SK-N-SH treated with all-trans-retinoic acid at 6 μM for 48 hours (cell line): Measurements from ENCODE around the gene C4orf36.
A peak's percentile ranks its signal among the peaks of the same experiment; 100 is the strongest.

Experiments used
- ATAC-seq: fragments of 200-7000 bp; cut with Tn5 transposase; 3 replicates; pipeline ENCODE4 v1.9.1; 2020; ENCODE audit warnings: mild to moderate bottlenecking, moderate library complexity
- ARNTL ChIP-seq: fragments of 450-650 bp; formaldehyde crosslinking; IDR thresholded peaks from 2 replicates; pipeline ENCODE4 v1.5.0; 2020; ENCODE audit warnings: low read depth, mild to moderate bottlenecking, moderate library complexity, borderline replicate concordance
- BACH2 ChIP-seq: fragments of 250-450 bp; sonication (Bioruptor Pico); IDR thresholded peaks from 2 replicates; pipeline ENCODE4 v1.9.0; 2021; ENCODE audit warnings: mild to moderate bottlenecking, borderline replicate concordance
- CREB5 ChIP-seq: fragments of 250-450 bp; sonication (Bioruptor Pico); IDR thresholded peaks from 2 replicates; pipeline ENCODE4 v1.5.1; 2020; ENCODE audit warnings: low read depth, mild to moderate bottlenecking, moderate library complexity
- CSDC2 ChIP-seq: fragments of 250-450 bp; sonication (Bioruptor Pico); IDR thresholded peaks from 2 replicates; pipeline ENCODE4 v1.5.0; 2020; ENCODE audit warnings: mild to moderate bottlenecking, moderate library complexity
- CSRNP3 ChIP-seq: fragments of 250-450 bp; sonication (Bioruptor Pico); IDR thresholded peaks from 2 replicates; pipeline ENCODE4 v1.5.1; 2021; ENCODE audit warnings: mild to moderate bottlenecking, moderate library complexity
- ESRRG ChIP-seq: fragments of 250-450 bp; sonication (Bioruptor Pico); IDR thresholded peaks from 2 replicates; pipeline ENCODE4 v1.6.1; 2021; ENCODE audit warnings: mild to moderate bottlenecking
- GLIS3 ChIP-seq: fragments of 250-450 bp; sonication (Bioruptor Pico); IDR thresholded peaks from 2 replicates; pipeline ENCODE4 v1.5.0; 2020; ENCODE audit warnings: mild to moderate bottlenecking, moderate library complexity
- OSR1 ChIP-seq: fragments of 250-450 bp; sonication (Bioruptor Pico); IDR thresholded peaks from 2 replicates; pipeline ENCODE4 v1.8.0; 2022; ENCODE audit warnings: moderate library complexity, mild to moderate bottlenecking, inconsistent platforms
- PATZ1 ChIP-seq: fragments of 250-450 bp; sonication (Bioruptor Pico); IDR thresholded peaks from 2 replicates; pipeline ENCODE4 v1.8.0; 2020; ENCODE audit warnings: mild to moderate bottlenecking, moderate library complexity, borderline replicate concordance
- POU6F1 ChIP-seq: fragments of 250-450 bp; sonication (Bioruptor Pico); IDR thresholded peaks from 2 replicates; pipeline ENCODE4 v1.8.0; 2021; ENCODE audit warnings: low read depth, mild to moderate bottlenecking, moderate library complexity, borderline replicate concordance
- PPARA ChIP-seq: fragments of 250-450 bp; sonication (Bioruptor Pico); IDR thresholded peaks from 2 replicates; pipeline ENCODE4 v1.5.0; 2020; ENCODE audit warnings: mild to moderate bottlenecking, borderline replicate concordance
- RARB ChIP-seq: fragments of 250-450 bp; sonication (Bioruptor Pico); IDR thresholded peaks from 2 replicates; pipeline ENCODE4 v1.8.0; 2021; ENCODE audit warnings: mild to moderate bottlenecking, moderate library complexity
- SNAI2 ChIP-seq: fragments of 250-450 bp; sonication (Bioruptor Pico); IDR thresholded peaks from 2 replicates; pipeline ENCODE4 v1.5.0; 2020; ENCODE audit warnings: mild to moderate bottlenecking, moderate library complexity
- TCF4 ChIP-seq: fragments of 250-450 bp; sonication (Bioruptor Pico); IDR thresholded peaks from 2 replicates; pipeline ENCODE4 v1.8.0; 2021; ENCODE audit warnings: mild to moderate bottlenecking, moderate library complexity, borderline replicate concordance
- TOX ChIP-seq: fragments of 250-450 bp; sonication (Bioruptor Pico); IDR thresholded peaks from 2 replicates; pipeline ENCODE4 v1.8.0; 2021; ENCODE audit warnings: mild to moderate bottlenecking, moderate library complexity, borderline replicate concordance
- TSHZ2 ChIP-seq: fragments of 250-450 bp; sonication (Bioruptor Pico); IDR thresholded peaks from 2 replicates; pipeline ENCODE4 v1.5.0; 2020; ENCODE audit warnings: mild to moderate bottlenecking, moderate library complexity
- ZC3H10 ChIP-seq: fragments of 250-450 bp; sonication (Bioruptor Pico); IDR thresholded peaks from 2 replicates; pipeline ENCODE4 v1.5.1; 2021; ENCODE audit warnings: mild to moderate bottlenecking, moderate library complexity
- ZFP3 ChIP-seq: fragments of 250-450 bp; sonication (Bioruptor Pico); IDR thresholded peaks from 2 replicates; pipeline ENCODE4 v1.5.0; 2020; ENCODE audit warnings: mild to moderate bottlenecking, moderate library complexity
- ZFP30 ChIP-seq: fragments of 450-650 bp; formaldehyde crosslinking; IDR thresholded peaks from 2 replicates; pipeline ENCODE4 v1.5.0; 2022; ENCODE audit warnings: mild to moderate bottlenecking, moderate library complexity
- ZNF70 ChIP-seq: fragments of 450-650 bp; formaldehyde crosslinking; IDR thresholded peaks from 2 replicates; pipeline ENCODE4 v1.5.0; 2020; ENCODE audit warnings: mild to moderate bottlenecking, moderate library complexity
- ZNF8 ChIP-seq: fragments of 450-650 bp; formaldehyde crosslinking; IDR thresholded peaks from 2 replicates; pipeline ENCODE4 v1.5.0; 2020; ENCODE audit warnings: mild to moderate bottlenecking, moderate library complexity

Gene C4orf36

GRCh38 chr4:86891762-86892635 is at the start of gene C4orf36:
Gene C4orf36 (minus strand): TSS chr4:86892422. CDS start chr4:86891520, 902 bp downstream.
- TF ChIP-seq ZC3H10 (CRISPR knock-in tag) (no peak), ZNF70 (no peak), OSR1 (CRISPR knock-in tag) (no peak), GLIS3 (CRISPR knock-in tag) (no peak), SNAI2 (CRISPR knock-in tag) (no peak), CREB5 (CRISPR knock-in tag) (no peak), CSDC2 (CRISPR knock-in tag) (no peak), POU6F1 (CRISPR knock-in tag) (no peak), RARB (no peak), TOX (CRISPR knock-in tag) (no peak), TSHZ2 (CRISPR knock-in tag) (peak; percentile 9; the same call in 1 of the 2 replicates), ZFP3 (CRISPR knock-in tag) (0 out of 2 replicates have a peak, but pooled peaks have one; percentile 69), PPARA (no peak)
- ATAC-seq = peak; percentile 86

GRCh38 chr4:86940920-86941460 is 48.8 kb upstream of the C4orf36 start:
- no peak for ATAC-seq
- TF ChIP-seq CREB5 (CRISPR knock-in tag) (no peak), PPARA (no peak), TSHZ2 (CRISPR knock-in tag) (no peak), ZNF8 (CRISPR knock-in tag) (no peak), PATZ1 (CRISPR knock-in tag) (no peak), ESRRG (CRISPR knock-in tag) (no peak), RARB (no peak), BACH2 (CRISPR knock-in tag) (no peak), TCF4 (CRISPR knock-in tag) (no peak), ZFP30 (CRISPR knock-in tag) (no peak), SNAI2 (CRISPR knock-in tag) (no peak), CSRNP3 (no peak), ARNTL (CRISPR knock-in tag) (no peak)
